ENCODE measurements around the gene MPL.

GRCh38 chr1:43296207-43296606 lies 41.4 kb upstream of the MPL start:
- TF ChIP-seq EZH2 (IDR thresholded peaks at IDR 0.05) (no peak), POLR2AphosphoS5 (IDR thresholded peaks at IDR 0.05; ENCODE audit: borderline replicate concordance, low read depth, low read length) (no peak), FOXP2 (optimal IDR thresholded peaks at IDR 0.05; ENCODE audit: control extremely low read depth, extremely low read length, insufficient read depth) (no peak)

All from SK-N-MC (cell line).